ENCODE results near the gene HNRNPA3. TPM values are rescaled to one million over a fixed set of nuclear protein-coding genes. Genes with fewer than 3 reads are reported as not detected.

HNRNPA3 gene
- total RNA-seq (44.4 TPM), polyA plus RNA-seq (ENCODE audit: insufficient read depth in 1 of 8, insufficient read length in 8 of 8, low replicate concordance in 1 of 8) (100 to 1,000 TPM; 313 to 491 (median 394) TPM)
- long read RNA-seq, donor 1, transcript HNRNPA3-201 (11 exons, 2,067 nt) = major isoform, 10 of 65 reads
- long read RNA-seq, donor 1, partial matches to known transcripts = 50 of 65 reads
- long read RNA-seq, donor 1, other reads (novel, unspliced or antisense) = 5 of 65 reads
- long read RNA-seq, donor 2, partial matches to known transcripts = 14 of 14 reads
- long read RNA-seq, donor 2, other reads (novel, unspliced or antisense) = 0 of 14 reads
- long read RNA-seq, donor 3, full-length matches to known transcripts = 26 of 94 reads
- long read RNA-seq, donor 3, partial matches to known transcripts = 68 of 94 reads
- long read RNA-seq, donor 3, other reads (novel, unspliced or antisense) = 0 of 94 reads
- long read RNA-seq, donor 4, full-length matches to known transcripts = 6 of 109 reads
- long read RNA-seq, donor 4, partial matches to known transcripts = 97 of 109 reads
- long read RNA-seq, donor 4, other reads (novel, unspliced or antisense) = 6 of 109 reads
- long read RNA-seq, donor 5, full-length matches to known transcripts = 37 of 345 reads
- long read RNA-seq, donor 5, partial matches to known transcripts = 298 of 345 reads
- long read RNA-seq, donor 5, other reads (novel, unspliced or antisense) = 10 of 345 reads
- long read RNA-seq, donor 6, full-length matches to known transcripts = 13 of 227 reads
- long read RNA-seq, donor 6, partial matches to known transcripts = 204 of 227 reads
- long read RNA-seq, donor 6, other reads (novel, unspliced or antisense) = 10 of 227 reads
- long read RNA-seq, donor 7, full-length matches to known transcripts = 17 of 231 reads
- long read RNA-seq, donor 7, partial matches to known transcripts = 204 of 231 reads
- long read RNA-seq, donor 7, other reads (novel, unspliced or antisense) = 10 of 231 reads
- long read RNA-seq, donor 8, transcript HNRNPA3-201 (11 exons, 2,067 nt) = major isoform, 14 of 102 reads
- long read RNA-seq, donor 8, partial matches to known transcripts = 88 of 102 reads
- long read RNA-seq, donor 8, other reads (novel, unspliced or antisense) = 0 of 102 reads
- long read RNA-seq, donor 9, full-length matches to known transcripts = 17 of 165 reads
- long read RNA-seq, donor 9, partial matches to known transcripts = 148 of 165 reads
- long read RNA-seq, donor 9, other reads (novel, unspliced or antisense) = 0 of 165 reads
- long read RNA-seq, donor 10, full-length matches to known transcripts = 24 of 311 reads
- long read RNA-seq, donor 10, partial matches to known transcripts = 229 of 311 reads
- long read RNA-seq, donor 10, other reads (novel, unspliced or antisense) = 58 of 311 reads
- long read RNA-seq, donor 11, full-length matches to known transcripts = 18 of 172 reads
- long read RNA-seq, donor 11, partial matches to known transcripts = 148 of 172 reads
- long read RNA-seq, donor 11, other reads (novel, unspliced or antisense) = 6 of 172 reads

DNA sequence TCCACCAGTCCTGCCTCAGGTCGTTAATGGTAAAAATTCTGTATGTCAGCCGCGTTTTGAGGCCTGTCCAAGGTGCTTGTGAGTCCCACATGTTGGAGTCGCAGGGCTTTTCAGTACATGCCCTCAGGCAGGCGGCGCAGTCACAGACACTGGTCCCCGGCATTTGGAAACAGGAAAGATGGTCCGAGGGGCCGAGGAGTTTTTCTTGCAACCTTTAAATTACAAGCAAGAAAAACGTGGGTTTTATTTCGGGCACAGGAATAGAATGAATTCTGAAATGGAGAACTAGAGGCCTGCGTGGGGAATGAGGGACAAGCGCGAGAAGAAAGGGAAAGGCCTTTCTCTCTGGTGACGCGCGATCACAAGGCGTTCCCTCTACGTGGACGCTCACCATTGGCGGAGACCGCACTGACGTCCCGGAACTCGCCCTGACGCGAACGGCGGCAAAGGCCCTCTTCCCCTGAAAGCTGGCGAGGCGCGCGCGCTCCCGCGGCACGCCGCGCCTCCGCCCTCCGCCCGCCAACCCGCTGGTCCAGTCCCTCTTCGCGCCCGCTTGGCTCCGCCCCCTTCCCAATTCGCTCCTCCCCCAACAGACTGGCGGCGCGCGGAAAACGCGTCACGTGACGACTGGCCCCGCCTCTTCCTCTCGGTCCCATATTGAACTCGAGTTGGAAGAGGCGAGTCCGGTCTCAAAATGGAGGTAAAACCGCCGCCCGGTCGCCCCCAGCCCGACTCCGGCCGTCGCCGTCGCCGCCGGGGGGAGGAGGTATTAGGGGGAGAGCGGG lies at the start of gene HNRNPA3:
TSS of gene HNRNPA3 (plus strand) at position 689 of the 785 bp plus-strand sequence. CDS start at position 695, 6 bp downstream.
- H3K9me3 ChIP-seq (replicated peaks; ENCODE audit: control insufficient read depth, low read depth, low read length) = no peaks in the 10 kb centered on the region
- no peaks in the 10 kb centered on the region for H3K27me3 ChIP-seq (ENCODE audit: control insufficient read depth, insufficient read depth, low read length)
- H3K4me1 ChIP-seq (ENCODE audit: control insufficient read depth, insufficient read depth, low read length) = peaks cover 6% of the 10 kb centered on the region
- H3K27ac ChIP-seq (ENCODE audit: low read length) = peak within 1 kb of the TSS; percentile 100
- WGBS (ENCODE audit: insufficient coverage) = under 1% methylated on average over 46 of the region's 74 CpGs
- peak within 1 kb of the TSS; percentile 92 for H3K4me3 ChIP-seq (ENCODE audit: low read length)
- peaks cover 17% of the 10 kb centered on the region for H3K36me3 ChIP-seq (ENCODE audit: control insufficient read depth, insufficient read depth, low read length)
- DNase-seq = peak; percentile 100

DNA sequence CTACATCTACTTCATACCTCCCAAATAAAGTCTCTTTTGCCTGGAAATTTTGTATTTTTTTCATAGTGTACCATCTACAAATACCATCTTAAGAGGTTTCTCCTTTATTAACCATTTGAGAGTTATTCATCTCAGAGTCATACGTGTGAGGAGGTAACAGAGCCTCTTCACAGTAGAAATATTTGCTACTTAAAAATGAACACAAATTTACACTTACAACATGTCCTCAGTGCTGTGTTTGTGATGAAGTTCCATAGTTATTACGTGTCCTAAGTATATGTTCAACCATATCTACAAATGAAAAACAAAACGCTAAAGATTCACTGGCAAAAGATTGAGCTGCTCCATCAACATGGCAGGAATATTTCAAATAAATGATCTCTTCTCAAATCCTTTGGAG lies 48.5 kb upstream of the HNRNPA3 start:
- no peak for DNase-seq
- WGBS (ENCODE audit: insufficient coverage) = 0% methylated on average over 1 of the region's 3 CpGs
- Histone ChIP-seq H3K9me3 (replicated peaks; ENCODE audit: control insufficient read depth, low read depth, low read length) (no peaks in the 10 kb centered on the region), H3K4me1 (ENCODE audit: control insufficient read depth, insufficient read depth, low read length) (peaks cover 11% of the 10 kb centered on the region), H3K27me3 (ENCODE audit: control insufficient read depth, insufficient read depth, low read length) (no peaks in the 10 kb centered on the region), H3K4me3 (ENCODE audit: low read length) (no peak overlapping the region), H3K36me3 (ENCODE audit: control insufficient read depth, insufficient read depth, low read length) (no peaks in the 10 kb centered on the region), H3K27ac (ENCODE audit: low read length) (no peak overlapping the region)

DNA sequence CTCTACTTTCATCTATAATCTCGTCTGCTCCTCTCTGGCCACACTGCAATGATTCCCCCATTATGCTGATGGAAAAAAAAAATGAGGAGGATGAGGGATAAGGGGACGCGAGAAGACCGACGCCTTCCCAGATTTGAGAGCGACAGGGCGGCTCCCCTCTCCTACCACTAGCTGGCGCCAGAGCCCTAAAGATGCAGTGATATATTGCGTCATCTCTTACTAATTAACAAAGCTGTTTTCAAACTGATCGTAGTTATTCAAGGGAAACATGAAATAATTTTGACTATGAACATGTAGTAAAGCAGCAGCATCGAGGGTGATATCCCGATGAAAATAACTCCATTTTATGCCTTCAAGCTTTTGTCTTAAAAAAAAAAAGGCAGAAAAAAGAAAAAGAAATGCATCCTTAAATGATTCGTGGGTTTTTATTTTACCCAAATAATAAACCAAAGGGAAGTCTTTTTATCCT lies 48.0 kb upstream of the HNRNPA3 start:
- Histone ChIP-seq H3K4me3 (ENCODE audit: low read length) (peak overlapping the region; percentile 31), H3K9me3 (replicated peaks; ENCODE audit: control insufficient read depth, low read depth, low read length) (no peaks in the 10 kb centered on the region), H3K4me1 (ENCODE audit: control insufficient read depth, insufficient read depth, low read length) (peaks cover 11% of the 10 kb centered on the region), H3K27me3 (ENCODE audit: control insufficient read depth, insufficient read depth, low read length) (no peaks in the 10 kb centered on the region), H3K36me3 (ENCODE audit: control insufficient read depth, insufficient read depth, low read length) (no peaks in the 10 kb centered on the region), H3K27ac (ENCODE audit: low read length) (peak overlapping the region; percentile 90)
- peak; percentile 93 for DNase-seq
- no CpG with 5 or more reads among the region's 13 CpGs for WGBS (ENCODE audit: insufficient coverage)

DNA sequence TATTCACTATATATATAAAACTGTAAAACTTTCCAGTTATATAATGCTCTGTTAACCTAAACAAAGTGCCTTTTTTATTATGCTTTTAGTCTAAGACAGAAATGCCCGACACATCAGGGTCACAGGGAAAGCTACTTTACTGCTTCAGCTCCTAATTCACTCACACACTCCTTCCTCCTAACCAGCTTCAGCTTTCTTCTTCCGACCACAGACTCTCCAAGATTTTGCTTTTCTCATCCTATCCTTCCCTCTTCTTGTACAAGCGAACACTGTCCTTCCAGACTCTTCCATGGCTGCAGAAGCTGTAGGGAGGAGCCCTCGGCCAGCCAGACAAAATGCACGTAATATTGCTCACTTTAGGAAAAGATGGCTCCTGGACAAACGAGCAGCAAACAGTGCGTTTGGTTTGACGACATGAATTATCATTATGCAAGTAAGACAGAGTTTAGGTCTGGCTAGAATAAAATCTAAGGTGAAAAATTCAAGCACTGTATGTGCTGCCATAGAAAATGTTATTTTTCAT lies 47.5 kb upstream of the HNRNPA3 start:
- DNase-seq = peak; percentile 88
- peaks cover 11% of the 10 kb centered on the region for H3K4me1 ChIP-seq (ENCODE audit: control insufficient read depth, insufficient read depth, low read length)
- no peaks in the 10 kb centered on the region for H3K36me3 ChIP-seq (ENCODE audit: control insufficient read depth, insufficient read depth, low read length)
- 3% methylated on average over 7 of the region's 8 CpGs for WGBS (ENCODE audit: insufficient coverage)
- no peaks in the 10 kb centered on the region for H3K9me3 ChIP-seq (replicated peaks; ENCODE audit: control insufficient read depth, low read depth, low read length)
- peak overlapping the region; percentile 90 for H3K27ac ChIP-seq (ENCODE audit: low read length)
- peak overlapping the region; percentile 31 for H3K4me3 ChIP-seq (ENCODE audit: low read length)
- no peaks in the 10 kb centered on the region for H3K27me3 ChIP-seq (ENCODE audit: control insufficient read depth, insufficient read depth, low read length)

DNA sequence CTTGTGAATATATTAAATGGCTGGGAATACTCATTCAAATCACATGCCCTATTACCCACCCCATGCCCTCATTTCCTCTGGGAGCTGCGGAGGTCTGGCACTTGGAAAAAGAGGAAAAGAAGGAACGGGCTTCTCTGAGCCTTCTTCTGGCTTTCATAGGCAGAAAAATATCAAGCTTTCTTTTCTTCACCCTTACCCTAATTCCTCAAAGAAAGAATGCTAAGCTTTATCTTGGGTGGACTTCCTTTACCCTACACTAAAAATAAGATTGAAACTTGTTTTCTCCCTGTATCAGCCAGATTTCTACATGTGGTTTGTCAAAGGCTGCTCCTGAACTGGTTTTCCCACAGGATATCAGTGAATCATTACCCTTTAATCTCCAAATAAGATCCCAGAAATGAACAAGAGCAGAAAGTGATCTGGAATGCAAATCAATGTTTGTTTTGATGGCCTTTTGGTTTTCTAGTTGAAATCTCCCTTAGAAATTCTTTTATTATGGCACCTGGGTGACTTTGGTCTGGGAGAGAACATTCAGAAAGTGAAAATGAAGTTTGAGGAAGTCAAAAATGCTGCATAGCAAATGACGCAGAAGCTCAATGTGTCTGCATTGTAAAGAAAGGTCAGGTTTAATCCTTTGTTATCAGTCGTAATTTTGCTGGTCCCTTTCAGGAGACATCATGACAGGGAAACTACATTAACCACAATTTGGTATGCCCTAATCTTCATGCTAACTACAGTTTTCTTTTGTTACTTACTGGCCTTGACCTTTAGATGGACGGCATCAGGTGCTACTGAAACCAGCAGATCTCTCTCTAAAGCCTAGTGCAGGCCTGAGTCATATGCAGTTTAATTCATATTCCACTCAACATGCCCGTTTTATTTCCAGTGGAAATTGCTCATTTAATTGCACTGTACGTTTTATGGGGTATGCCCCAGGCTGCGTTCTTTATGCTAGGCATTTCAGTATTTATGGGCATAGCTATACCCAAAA lies 46.6 kb upstream of the HNRNPA3 start:
- Histone ChIP-seq H3K4me1 (ENCODE audit: control insufficient read depth, insufficient read depth, low read length) (peaks cover 14% of the 10 kb centered on the region), H3K4me3 (ENCODE audit: low read length) (no peak overlapping the region), H3K27me3 (ENCODE audit: control insufficient read depth, insufficient read depth, low read length) (no peaks in the 10 kb centered on the region), H3K27ac (ENCODE audit: low read length) (peak overlapping the region; percentile 90), H3K36me3 (ENCODE audit: control insufficient read depth, insufficient read depth, low read length) (no peaks in the 10 kb centered on the region), H3K9me3 (replicated peaks; ENCODE audit: control insufficient read depth, low read depth, low read length) (no peaks in the 10 kb centered on the region)
- peak; percentile 73 for DNase-seq
- WGBS (ENCODE audit: insufficient coverage) = 79% methylated on average over 3 of the region's 8 CpGs

DNA sequence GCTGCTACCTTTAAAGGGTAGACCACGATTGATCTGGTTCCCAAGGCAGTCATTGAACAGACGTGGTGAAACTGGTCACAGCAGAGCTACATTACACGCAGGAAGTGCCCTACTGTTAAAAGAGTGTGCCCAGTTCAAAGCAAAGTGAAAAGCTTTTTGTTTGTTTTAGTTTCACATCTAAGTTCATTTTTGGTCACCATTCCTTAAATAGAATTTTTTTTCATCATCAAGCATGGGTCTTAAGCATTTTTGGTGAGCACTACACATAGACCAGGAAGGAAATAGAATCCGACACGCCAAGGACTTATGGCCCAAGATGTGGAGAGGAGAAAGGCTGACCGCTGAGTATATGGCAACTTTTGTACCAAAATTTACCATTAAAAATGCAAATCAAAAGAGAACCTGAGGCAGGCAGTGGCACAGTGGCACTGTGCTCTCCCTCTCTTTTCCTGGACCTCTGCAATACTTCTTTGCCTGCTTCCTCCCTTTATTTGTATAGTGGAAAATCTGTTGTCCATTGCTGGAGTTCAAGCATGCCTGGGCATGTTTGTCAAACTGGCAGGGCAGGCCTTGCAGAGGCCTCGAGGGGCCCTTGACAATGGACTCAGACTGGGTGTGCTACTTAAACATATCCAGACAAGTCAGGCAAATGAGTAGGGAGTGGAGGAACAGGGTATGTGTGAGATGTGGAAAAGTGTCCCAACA lies 42.6 kb upstream of the HNRNPA3 start:
- no peaks in the 10 kb centered on the region for H3K9me3 ChIP-seq (replicated peaks; ENCODE audit: control insufficient read depth, low read depth, low read length)
- H3K36me3 ChIP-seq (ENCODE audit: control insufficient read depth, insufficient read depth, low read length) = no peaks in the 10 kb centered on the region
- H3K27me3 ChIP-seq (ENCODE audit: control insufficient read depth, insufficient read depth, low read length) = no peaks in the 10 kb centered on the region
- H3K27ac ChIP-seq (ENCODE audit: low read length) = peak overlapping the region; percentile 33
- H3K4me3 ChIP-seq (ENCODE audit: low read length) = no peak overlapping the region
- no peak for DNase-seq
- peaks cover 14% of the 10 kb centered on the region for H3K4me1 ChIP-seq (ENCODE audit: control insufficient read depth, insufficient read depth, low read length)
- WGBS (ENCODE audit: insufficient coverage) = 48% methylated on average over 3 of the region's 7 CpGs

DNA sequence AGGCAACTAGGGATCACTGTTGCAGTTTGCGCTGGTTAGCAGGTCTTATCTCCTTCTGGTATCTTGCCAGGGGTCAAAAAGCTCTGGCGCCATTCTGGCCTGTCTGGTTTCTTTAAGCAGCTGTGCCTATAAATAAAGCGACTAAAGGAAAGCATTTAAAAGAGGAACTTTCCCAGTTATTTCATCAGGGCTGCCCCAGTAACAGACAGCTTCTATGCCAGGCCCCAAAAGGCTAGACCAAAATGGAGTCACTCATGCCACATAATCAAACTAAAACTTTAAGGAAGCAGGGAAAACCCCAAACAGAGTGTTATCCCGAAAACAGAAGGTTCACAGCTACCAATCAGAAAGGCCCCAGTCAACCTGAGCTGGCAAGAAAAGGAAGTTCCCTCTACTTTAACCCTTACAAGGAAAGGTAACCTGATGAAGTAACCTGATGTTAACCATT lies 41.2 kb upstream of the HNRNPA3 start:
- DNase-seq = peak; percentile 53

More for the DNA sequence above, 41.2 kb upstream of the HNRNPA3 start:
- no peaks in the 10 kb centered on the region for H3K27me3 ChIP-seq (ENCODE audit: control insufficient read depth, insufficient read depth, low read length)
- no peaks in the 10 kb centered on the region for H3K9me3 ChIP-seq (replicated peaks; ENCODE audit: control insufficient read depth, low read depth, low read length)
- H3K36me3 ChIP-seq (ENCODE audit: control insufficient read depth, insufficient read depth, low read length) = no peaks in the 10 kb centered on the region
- H3K4me1 ChIP-seq (ENCODE audit: control insufficient read depth, insufficient read depth, low read length) = peaks cover 3% of the 10 kb centered on the region
- no peak overlapping the region for H3K27ac ChIP-seq (ENCODE audit: low read length)
- WGBS (ENCODE audit: insufficient coverage) = 77% methylated on average over 4 of the region's 4 CpGs
- no peak overlapping the region for H3K4me3 ChIP-seq (ENCODE audit: low read length)

Measured in muscle of leg (tissue), 16 donors.